ENCODE measurements around the gene MAP7D1. TPM values are rescaled to one million over a fixed set of nuclear protein-coding genes. Genes with fewer than 3 reads are reported as not detected.

MAP7D1 gene
- total RNA-seq, 1 donor from 2014 or later = 103 TPM

- Mint-ChIP-seq H3K27me3 (ENCODE audit: low read depth) (no peaks in the 10 kb centered on the region), H3K9me3 (no peaks in the 10 kb centered on the region), H3K36me3 (no peaks in the 10 kb centered on the region), H3K27ac (peak overlapping the region; percentile 26), H3K4me1 (peaks cover 13% of the 10 kb centered on the region), H3K4me3 (no peak overlapping the region)
- TF ChIP-seq CTCF (IDR thresholded peaks at IDR 0.05; ENCODE audit: unreplicated experiment) = no peak
- DNase-seq (ENCODE audit: low spot score in 2 of 2, unreplicated experiment in 2 of 2) = no peak
These were observed 44.8 kb upstream of the MAP7D1 start for GRCh38 chr1:36111151-36111550.

GRCh38 chr1:36112823-36113222 is 43.1 kb upstream of the MAP7D1 start:
- H3K27me3 Mint-ChIP-seq (ENCODE audit: low read depth) = no peaks in the 10 kb centered on the region
- H3K4me1 Mint-ChIP-seq = peaks cover 14% of the 10 kb centered on the region
- no peak for DNase-seq (ENCODE audit: low spot score in 2 of 2, unreplicated experiment in 2 of 2)
- H3K36me3 Mint-ChIP-seq = no peaks in the 10 kb centered on the region
- no peak overlapping the region for H3K4me3 Mint-ChIP-seq
- TF ChIP-seq CTCF (IDR thresholded peaks at IDR 0.05; ENCODE audit: unreplicated experiment) = no peak
- no peaks in the 10 kb centered on the region for H3K9me3 Mint-ChIP-seq
- H3K27ac Mint-ChIP-seq = no peak overlapping the region

GRCh38 chr1:36114371-36114770 is 41.6 kb upstream of the MAP7D1 start:
- Mint-ChIP-seq H3K4me3 (no peak overlapping the region), H3K27me3 (ENCODE audit: low read depth) (no peaks in the 10 kb centered on the region), H3K36me3 (no peaks in the 10 kb centered on the region), H3K4me1 (peaks cover 3% of the 10 kb centered on the region), H3K27ac (no peak overlapping the region), H3K9me3 (no peaks in the 10 kb centered on the region)
- no peak for DNase-seq (ENCODE audit: low spot score in 2 of 2, unreplicated experiment in 2 of 2)
- no peak for TF ChIP-seq CTCF (IDR thresholded peaks at IDR 0.05; ENCODE audit: unreplicated experiment)

- no peak for DNase-seq (ENCODE audit: low spot score in 2 of 2, unreplicated experiment in 2 of 2)
- Mint-ChIP-seq H3K4me1 (peaks cover 10% of the 10 kb centered on the region), H3K27ac (peak overlapping the region; percentile 30)
These were observed 40.7 kb upstream of the MAP7D1 start for GRCh38 chr1:36115200-36115669.

DNA sequence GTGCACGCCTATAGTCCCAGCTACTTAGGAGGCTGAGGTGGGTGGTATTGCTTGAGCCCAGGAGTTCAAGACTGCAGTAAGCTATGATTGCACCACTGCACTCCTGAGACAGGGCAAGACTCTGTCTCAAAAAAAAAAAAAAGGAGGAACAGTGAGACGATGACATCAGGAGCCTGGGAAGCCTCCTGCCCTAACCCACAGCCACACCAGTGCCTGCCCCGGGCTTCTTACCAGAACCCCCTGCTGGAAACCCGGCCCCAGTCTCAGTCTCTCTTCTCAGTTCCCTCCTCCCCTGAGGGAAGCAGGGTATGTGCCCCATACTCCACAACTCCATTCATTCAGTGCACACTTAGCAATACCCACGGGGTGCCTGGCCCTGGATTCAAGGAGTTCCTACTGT is 40.0 kb upstream of the MAP7D1 start:
- H3K4me1 Mint-ChIP-seq = peaks cover 10% of the 10 kb centered on the region
- H3K4me3 Mint-ChIP-seq = no peak overlapping the region
- DNase-seq (ENCODE audit: low spot score in 2 of 2, unreplicated experiment in 2 of 2) = no peak
- H3K9me3 Mint-ChIP-seq = no peaks in the 10 kb centered on the region
- H3K27ac Mint-ChIP-seq = no peak overlapping the region
- TF ChIP-seq CTCF (IDR thresholded peaks at IDR 0.05; ENCODE audit: unreplicated experiment) = no peak
- H3K36me3 Mint-ChIP-seq = no peaks in the 10 kb centered on the region
- no peaks in the 10 kb centered on the region for H3K27me3 Mint-ChIP-seq (ENCODE audit: low read depth)

More at GRCh38 chr1:36115200-36115669, 40.7 kb upstream of the MAP7D1 start:
- H3K27me3 Mint-ChIP-seq (ENCODE audit: low read depth) = no peaks in the 10 kb centered on the region
- H3K9me3 Mint-ChIP-seq = no peaks in the 10 kb centered on the region
- no peaks in the 10 kb centered on the region for H3K36me3 Mint-ChIP-seq
- no peak for TF ChIP-seq CTCF (IDR thresholded peaks at IDR 0.05; ENCODE audit: unreplicated experiment)
- H3K4me3 Mint-ChIP-seq = no peak overlapping the region

GRCh38 chr1:36116901-36117300 is 39.1 kb upstream of the MAP7D1 start:
- Mint-ChIP-seq H3K27ac (peak overlapping the region; percentile 49), H3K36me3 (no peaks in the 10 kb centered on the region), H3K27me3 (ENCODE audit: low read depth) (no peaks in the 10 kb centered on the region), H3K9me3 (no peaks in the 10 kb centered on the region), H3K4me3 (no peak overlapping the region), H3K4me1 (peaks cover 10% of the 10 kb centered on the region)
- TF ChIP-seq CTCF (IDR thresholded peaks at IDR 0.05; ENCODE audit: unreplicated experiment) = no peak
- DNase-seq (ENCODE audit: low spot score in 2 of 2, unreplicated experiment in 2 of 2) = no peak
